A172 (cell line): ENCODE results near the gene LRMDA. TPM values are rescaled to one million over a fixed set of nuclear protein-coding genes. Genes with fewer than 3 reads are reported as not detected.

Experiments
- DNase-seq: peaks from one replicate; pipeline ENCODE4 v3.0.0-alpha.2; 2015; ENCODE audit warnings: low spot score
- total RNA-seq: library from RNA; depleted of rRNA; stranded (reverse); fragments of >200 nt; shearing (Covaris generic); gene quantifications from 2 replicates; pipeline ENCODE4 v1.2.3, GENCODE V29; 2014

LRMDA gene
- total RNA-seq, 1 experiment from 2014 or later, result not detected

- no peak for DNase-seq
Observed at GRCh38 chr10:76297780-76298281, 866.4 kb downstream of the LRMDA start.

- DNase-seq, result no peak
Observed at GRCh38 chr10:76298329-76298728, 866.9 kb downstream of the LRMDA start.

GRCh38 chr10:76299501-76299900 lies 868.1 kb downstream of the LRMDA start:
- no peak for DNase-seq

GRCh38 chr10:76301211-76301610 lies 869.8 kb downstream of the LRMDA start:
- no peak for DNase-seq

- DNase-seq, result peak; percentile 34
Observed at GRCh38 chr10:76301950-76302349, 870.5 kb downstream of the LRMDA start.

GRCh38 chr10:76302481-76302880 lies 871.1 kb downstream of the LRMDA start:
- no peak for DNase-seq

GRCh38 chr10:76302961-76303630 lies 871.7 kb downstream of the LRMDA start:
- DNase-seq, result peak; percentile 46

- peak; percentile 77 for DNase-seq
Observed at GRCh38 chr10:76303682-76304316, 872.4 kb downstream of the LRMDA start.

GRCh38 chr10:76305930-76306615 lies 874.6 kb downstream of the LRMDA start:
- DNase-seq, result no peak

GRCh38 chr10:76306856-76307255 lies 875.4 kb downstream of the LRMDA start:
- no peak for DNase-seq

GRCh38 chr10:76309070-76309469 lies 877.6 kb downstream of the LRMDA start:
- DNase-seq, result peak; percentile 50

GRCh38 chr10:76309741-76310587 lies 878.5 kb downstream of the LRMDA start:
- DNase-seq, result peak; percentile 95

- DNase-seq, result no peak
Observed at GRCh38 chr10:76310588-76311080, 879.2 kb downstream of the LRMDA start.

- peak; percentile 62 for DNase-seq
Observed at GRCh38 chr10:76311752-76312636, 880.6 kb downstream of the LRMDA start.

GRCh38 chr10:76315240-76315639 lies 883.8 kb downstream of the LRMDA start:
- DNase-seq, result no peak

- no peak for DNase-seq
Observed at GRCh38 chr10:76316234-76316633, 884.8 kb downstream of the LRMDA start.

- DNase-seq, result no peak
Observed at GRCh38 chr10:76317078-76317477, 885.7 kb downstream of the LRMDA start.

- no peak for DNase-seq
Observed at GRCh38 chr10:76318211-76318610, 886.8 kb downstream of the LRMDA start.

- peak; percentile 13 for DNase-seq
Observed at GRCh38 chr10:76319661-76320060, 888.2 kb downstream of the LRMDA start.

GRCh38 chr10:76324283-76324682 lies 892.9 kb downstream of the LRMDA start:
- DNase-seq, result no peak

GRCh38 chr10:76327441-76327840 lies 896.0 kb downstream of the LRMDA start:
- no peak for DNase-seq
